Vagina (tissue), 2 donors: ENCODE measurements around the gene SRPRA.

Source experiments
- CTCF ChIP-seq, 3 experiments: fragments of 450-650 bp in 2 of 3; fragments of 200-600 bp in 1 of 3; sonication (generic) in 1 of 3; IDR thresholded peaks; one replicate each; pipeline ENCODE4 v1.5.1; 2017 to 2019; ENCODE audit warnings: antibody characterized with exemption in 3 of 3, mild to moderate bottlenecking in 2 of 3, moderate library complexity in 2 of 3
- POLR2A ChIP-seq, 2 donors: fragments of 450-650 bp; IDR thresholded peaks; one replicate each; pipeline ENCODE4 v1.6.1; 2017; ENCODE audit warnings: antibody characterized with exemption in 2 of 2, mild to moderate bottlenecking in 2 of 2, moderate library complexity in 2 of 2
- POLR2AphosphoS5 ChIP-seq, 2 donors: sonication (generic); formaldehyde crosslinking; IDR thresholded peaks; one replicate each; pipeline ENCODE4 v1.9.0; 2017; ENCODE audit warnings: antibody characterized with exemption in 2 of 2, mild to moderate bottlenecking in 2 of 2, low read depth in 1 of 2; ENCODE audit not compliant: insufficient read depth in 1 of 2

GRCh38 chr11:126219547-126219946, 49.1 kb downstream of the SRPRA start:
- TF ChIP-seq POLR2AphosphoS5 (IDR thresholded peaks at IDR 0.05; ENCODE audit: insufficient read depth in 1 of 2, low read depth in 1 of 2) (no peak), CTCF (IDR thresholded peaks at IDR 0.05) (no peak), POLR2A (IDR thresholded peaks at IDR 0.05) (no peak)
